ENCODE data around the gene PODN.

PODN gene

GRCh38 chr1:53061859-53062707 is at the start of gene PODN:
TSS of gene PODN (plus strand) at chr1:53062213. CDS start at chr1:53069856, 7,643 bp downstream.
- Histone ChIP-seq H3K36me3 (no peaks in the 10 kb centered on the region), H3K27ac (no peak within 1 kb of the TSS), H3K9ac (no peak within 1 kb of the TSS), H3K9me3 (peaks cover 18% of the 10 kb centered on the region; the same call in 1 of the 2 replicates), H3K4me2 (no peak within 1 kb of the TSS), H3K4me3 (no peak within 1 kb of the TSS), H3K27me3 (peaks cover 58% of the 10 kb centered on the region), H3K4me1 (no peaks in the 10 kb centered on the region), H4K20me1 (no peaks in the 10 kb centered on the region)
- no peak for TF ChIP-seq Cebpa-rat (IDR thresholded peaks at IDR 0.05)

DNA sequence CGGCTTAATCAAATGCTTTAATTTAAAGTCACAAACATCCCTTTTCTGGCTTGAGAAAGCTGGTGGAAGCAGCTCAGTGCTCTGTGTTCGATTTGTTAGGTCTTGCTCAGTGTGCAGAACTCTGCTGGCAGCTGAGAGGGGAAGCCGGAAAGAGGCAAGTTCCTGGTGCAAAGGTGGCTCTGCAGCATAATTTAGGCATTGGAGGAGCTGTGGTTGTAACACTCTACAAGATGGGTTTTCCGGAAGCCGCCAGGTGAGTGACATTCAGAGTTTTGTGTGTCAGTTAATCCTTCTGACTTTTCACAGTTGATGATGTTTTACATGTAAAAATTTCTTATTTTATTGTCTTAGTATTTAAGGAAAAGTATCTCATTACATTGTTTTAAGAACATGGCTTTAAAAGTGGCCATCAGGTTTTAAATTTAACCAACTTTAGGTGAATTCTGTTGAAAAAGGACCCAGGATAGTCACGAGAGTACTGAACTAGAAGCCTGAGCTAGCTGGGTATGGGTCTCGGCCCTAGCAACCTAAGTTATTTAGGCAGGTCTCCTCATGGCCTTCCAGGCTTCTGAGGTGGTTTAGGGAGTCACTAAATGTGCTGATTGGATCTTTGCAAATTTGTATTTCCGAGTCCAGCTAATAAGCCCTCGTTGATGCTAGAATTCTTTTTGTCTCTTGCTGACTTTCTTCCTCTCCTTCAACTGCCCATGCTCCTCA is 47.1 kb upstream of the PODN start:
- H3K27me3 ChIP-seq = no peaks in the 10 kb centered on the region
- H4K20me1 ChIP-seq = no peaks in the 10 kb centered on the region
- peaks cover 22% of the 10 kb centered on the region for H3K4me1 ChIP-seq
- TF ChIP-seq Cebpa-rat (IDR thresholded peaks at IDR 0.05) = no peak
- H3K4me2 ChIP-seq = peak overlapping the region; percentile 93
- no peaks in the 10 kb centered on the region for H3K9me3 ChIP-seq
- H3K27ac ChIP-seq = 0 out of 2 replicates have a peak overlapping the region, but pooled peaks have one; percentile 47
- peak overlapping the region; percentile 79 for H3K9ac ChIP-seq
- H3K4me3 ChIP-seq = peak overlapping the region; percentile 77
- H3K36me3 ChIP-seq = peaks cover 10% of the 10 kb centered on the region

DNA sequence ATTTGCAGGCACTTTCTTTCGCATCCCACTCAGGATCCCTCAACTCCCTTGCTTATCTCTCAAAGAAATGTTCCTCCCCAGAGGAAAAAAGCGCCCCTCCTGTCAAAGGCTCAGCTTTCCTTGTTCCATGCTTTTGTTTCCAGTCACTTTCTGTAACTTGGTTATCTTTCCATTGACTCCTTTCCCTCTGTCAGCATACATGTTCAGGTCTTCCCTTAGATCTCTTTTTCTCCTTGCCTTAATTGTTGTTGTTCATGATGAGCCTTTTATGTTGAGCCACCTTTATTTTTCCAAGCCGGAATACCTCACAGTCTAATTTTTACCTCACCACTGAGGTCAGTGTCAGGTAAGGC is 46.5 kb upstream of the PODN start:
- no peak for TF ChIP-seq Cebpa-rat (IDR thresholded peaks at IDR 0.05)

DNA sequence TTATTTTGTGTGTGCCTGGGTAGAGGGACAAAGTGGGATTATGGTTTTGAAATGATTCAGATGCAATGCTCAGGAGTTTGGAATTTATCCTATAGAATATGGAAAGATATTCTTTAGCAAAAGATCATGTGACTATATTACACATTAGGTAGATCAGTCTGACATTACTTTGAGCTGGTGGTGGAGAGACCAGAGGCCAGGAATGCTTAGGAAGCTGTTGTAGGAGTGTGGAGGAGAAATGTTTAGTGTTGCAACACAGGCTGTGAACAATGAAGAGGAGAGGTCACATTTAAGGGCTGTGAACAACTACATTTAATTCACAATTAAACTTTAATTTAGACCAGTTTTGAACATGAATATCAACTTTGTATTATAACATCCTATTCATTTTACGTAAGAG is 45.3 kb upstream of the PODN start:
- Histone ChIP-seq H4K20me1 (no peaks in the 10 kb centered on the region), H3K36me3 (peaks cover 18% of the 10 kb centered on the region), H3K4me2 (peak overlapping the region; percentile 93), H3K9me3 (no peaks in the 10 kb centered on the region), H3K4me1 (peaks cover 22% of the 10 kb centered on the region), H3K27ac (no peak overlapping the region), H3K27me3 (no peaks in the 10 kb centered on the region), H3K4me3 (no peak overlapping the region), H3K9ac (no peak overlapping the region)
- TF ChIP-seq Cebpa-rat (IDR thresholded peaks at IDR 0.05) = no peak

More for the DNA sequence above, 46.5 kb upstream of the PODN start:
- peak overlapping the region; percentile 79 for H3K9ac ChIP-seq
- H3K4me3 ChIP-seq = peak overlapping the region; percentile 77
- H3K4me1 ChIP-seq = peaks cover 22% of the 10 kb centered on the region
- H3K36me3 ChIP-seq = peaks cover 10% of the 10 kb centered on the region
- H3K27ac ChIP-seq = 0 out of 2 replicates have a peak overlapping the region, but pooled peaks have one; percentile 47
- peak overlapping the region; percentile 93 for H3K4me2 ChIP-seq
- no peaks in the 10 kb centered on the region for H4K20me1 ChIP-seq
- H3K27me3 ChIP-seq = no peaks in the 10 kb centered on the region
- no peaks in the 10 kb centered on the region for H3K9me3 ChIP-seq

- peaks cover 11% of the 10 kb centered on the region for H4K20me1 ChIP-seq
- H3K36me3 ChIP-seq = peaks cover 18% of the 10 kb centered on the region
- H3K4me3 ChIP-seq = no peak overlapping the region
- no peaks in the 10 kb centered on the region for H3K27me3 ChIP-seq
- no peak overlapping the region for H3K9ac ChIP-seq
- H3K4me1 ChIP-seq = peaks cover 13% of the 10 kb centered on the region
- H3K4me2 ChIP-seq = no peak overlapping the region
- H3K27ac ChIP-seq = no peak overlapping the region
- no peaks in the 10 kb centered on the region for H3K9me3 ChIP-seq
- no peak for TF ChIP-seq Cebpa-rat (IDR thresholded peaks at IDR 0.05)
These were observed 41.4 kb upstream of the PODN start for GRCh38 chr1:53020588-53020987.

- no peak for TF ChIP-seq Cebpa-rat (IDR thresholded peaks at IDR 0.05)
These were observed 39.8 kb upstream of the PODN start for GRCh38 chr1:53022179-53022578.

DNA sequence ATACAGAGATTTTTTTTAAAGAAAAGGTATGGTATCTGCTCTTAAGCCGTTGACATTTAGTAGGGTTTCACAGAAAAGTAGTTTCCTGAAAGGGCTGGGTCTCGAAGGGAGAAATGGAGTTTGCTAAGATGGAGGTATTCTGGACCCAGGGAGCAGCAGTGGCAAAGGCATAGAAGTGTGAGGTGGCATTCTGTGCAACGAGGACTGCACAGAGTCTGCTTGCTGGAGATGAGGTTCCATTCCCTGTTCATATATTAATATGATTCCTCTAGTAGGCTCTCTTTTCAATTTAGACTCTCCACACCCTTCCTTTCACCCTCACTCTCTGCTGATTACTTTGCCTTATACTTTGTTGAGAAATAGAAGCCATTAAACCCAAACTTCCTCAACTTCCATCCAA is 38.5 kb upstream of the PODN start:
- no peak overlapping the region for H3K27ac ChIP-seq
- no peak overlapping the region for H3K4me3 ChIP-seq

More at GRCh38 chr1:53022179-53022578, 39.8 kb upstream of the PODN start:
- no peaks in the 10 kb centered on the region for H3K9me3 ChIP-seq
- H3K36me3 ChIP-seq = peaks cover 29% of the 10 kb centered on the region
- H3K27me3 ChIP-seq = no peaks in the 10 kb centered on the region
- no peak overlapping the region for H3K4me2 ChIP-seq
- H3K4me1 ChIP-seq = no peaks in the 10 kb centered on the region
- no peak overlapping the region for H3K9ac ChIP-seq
- H3K27ac ChIP-seq = no peak overlapping the region
- H3K4me3 ChIP-seq = no peak overlapping the region
- peaks cover 24% of the 10 kb centered on the region for H4K20me1 ChIP-seq

DNA sequence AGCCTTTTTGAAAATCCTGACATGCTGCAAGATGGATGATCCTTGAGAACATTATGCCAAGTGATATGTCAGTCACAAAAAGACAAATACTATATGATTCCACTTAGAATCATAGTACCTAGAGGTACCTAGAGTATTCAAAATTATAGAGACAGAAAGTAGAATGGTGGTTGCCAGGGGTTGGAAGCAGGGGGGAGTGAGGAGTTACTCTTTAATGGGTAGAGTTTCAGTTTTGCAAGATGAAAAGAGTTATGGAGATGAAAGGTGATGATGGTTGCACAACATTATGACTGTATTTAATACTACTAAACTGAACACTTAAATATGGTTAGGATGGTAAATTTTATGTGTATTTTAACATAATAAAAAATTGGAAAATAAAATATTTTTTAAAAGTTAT is 37.9 kb upstream of the PODN start:
- no peak overlapping the region for H3K4me2 ChIP-seq
- H3K27me3 ChIP-seq = no peaks in the 10 kb centered on the region
- H3K27ac ChIP-seq = no peak overlapping the region
- H3K4me3 ChIP-seq = no peak overlapping the region
- H3K4me1 ChIP-seq = no peaks in the 10 kb centered on the region
- peaks cover 30% of the 10 kb centered on the region for H3K36me3 ChIP-seq
- TF ChIP-seq Cebpa-rat (IDR thresholded peaks at IDR 0.05) = no peak
- no peaks in the 10 kb centered on the region for H3K9me3 ChIP-seq
- H3K9ac ChIP-seq = no peak overlapping the region
- peaks cover 24% of the 10 kb centered on the region for H4K20me1 ChIP-seq

More for the DNA sequence above, 38.5 kb upstream of the PODN start:
- Histone ChIP-seq H4K20me1 (peaks cover 24% of the 10 kb centered on the region), H3K4me1 (no peaks in the 10 kb centered on the region), H3K27me3 (no peaks in the 10 kb centered on the region), H3K9me3 (no peaks in the 10 kb centered on the region), H3K9ac (no peak overlapping the region), H3K36me3 (peaks cover 24% of the 10 kb centered on the region), H3K4me2 (no peak overlapping the region)
- TF ChIP-seq Cebpa-rat (IDR thresholded peaks at IDR 0.05) = no peak

DNA sequence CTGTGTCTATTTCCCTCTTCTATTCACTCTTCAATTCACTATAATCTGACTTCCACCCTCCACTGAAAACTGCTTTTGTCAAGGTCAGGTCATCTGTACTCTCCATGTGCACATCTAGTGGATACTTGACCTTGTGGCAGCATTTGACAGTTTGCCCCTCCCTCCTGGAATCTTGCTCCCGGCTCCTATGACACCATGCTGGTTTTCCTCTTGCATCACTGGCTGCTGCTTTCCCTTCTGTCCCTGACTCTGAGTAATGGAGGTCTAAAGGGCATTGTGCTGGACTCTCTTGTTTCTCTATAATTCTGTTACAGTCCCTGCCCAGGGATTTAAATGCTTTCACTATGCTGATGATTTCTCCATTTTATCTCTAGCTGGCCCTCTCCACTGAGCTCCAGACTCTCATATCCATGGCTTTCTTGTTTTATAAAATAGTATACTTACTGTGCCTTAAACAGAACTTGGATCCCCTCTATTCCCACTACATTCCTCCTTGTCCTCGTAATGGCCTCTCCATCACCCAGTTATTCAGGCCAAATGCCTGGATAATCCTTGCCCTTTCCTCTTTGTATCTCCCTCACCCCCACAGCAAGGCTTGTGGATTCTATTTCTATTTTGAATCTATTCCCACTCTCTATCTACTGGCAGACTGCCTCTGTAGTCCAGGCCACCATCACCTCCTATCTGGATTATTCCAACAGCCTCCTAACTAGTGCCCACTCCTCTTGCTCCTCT is 36.8 kb upstream of the PODN start:
- TF ChIP-seq Cebpa-rat (IDR thresholded peaks at IDR 0.05) = no peak
- Histone ChIP-seq H3K27ac (no peak overlapping the region), H3K4me1 (no peaks in the 10 kb centered on the region), H3K4me3 (no peak overlapping the region), H3K4me2 (no peak overlapping the region), H3K9me3 (no peaks in the 10 kb centered on the region), H4K20me1 (peaks cover 24% of the 10 kb centered on the region), H3K9ac (no peak overlapping the region), H3K27me3 (no peaks in the 10 kb centered on the region), H3K36me3 (peaks cover 39% of the 10 kb centered on the region)

Data from BLaER1 (cell line).